Activated CD4-positive, CD25-positive, alpha-beta regulatory T cell treated with anti-CD3 and anti-CD28 coated beads, Interleukin-2, amount 50 U/mL, for 72 hours (primary cell): Measurements from ENCODE around the gene SGMS1.
"Not testable (repeated sequence)": the region's sequence is repeated elsewhere in the genome, so short reads cannot be mapped to it uniquely, and the experiment has no call there.

Source experiments
- DNase-seq: peaks from one replicate; pipeline ENCODE4 v3.0.0; 2021

SGMS1 gene

GRCh38 chr10:50554376-50554994, 69.3 kb downstream of the SGMS1 start:
- DNase-seq: no peak

DNA sequence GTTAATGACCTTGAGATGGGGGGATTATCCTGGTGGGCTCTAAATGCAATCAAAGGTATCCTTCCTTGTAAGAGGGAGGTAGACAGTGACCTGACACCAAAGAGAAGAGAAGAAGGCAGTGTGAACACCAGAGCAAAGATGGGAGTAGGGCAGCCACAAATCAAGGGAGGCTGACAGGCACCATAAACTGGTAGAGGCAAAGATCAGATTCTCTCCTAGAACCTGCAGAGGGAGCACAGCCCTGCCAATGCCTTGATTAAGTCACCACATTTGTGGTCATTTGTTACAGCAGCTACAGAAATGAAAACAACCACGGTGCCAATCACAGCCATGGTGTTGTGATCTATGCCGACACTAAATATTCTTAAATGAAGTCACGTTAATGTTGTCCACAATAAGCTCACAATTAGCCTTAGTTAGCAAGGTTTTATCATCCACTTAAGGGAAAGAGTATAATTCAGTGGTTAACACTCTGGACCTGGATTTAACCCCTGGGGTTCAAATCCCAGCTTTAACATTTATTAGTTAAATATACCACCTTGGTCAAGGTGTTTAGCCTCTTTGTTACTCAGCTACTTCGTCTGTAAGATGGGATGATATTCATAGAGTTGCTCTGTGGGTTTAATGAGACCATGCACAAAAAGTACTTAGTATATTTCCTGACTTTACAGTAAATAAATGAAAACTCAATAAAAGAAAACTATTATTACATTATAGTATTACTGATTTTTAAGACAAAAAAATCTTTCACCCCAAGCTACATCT, 70.8 kb downstream of the SGMS1 start:
- DNase-seq: no peak

DNA sequence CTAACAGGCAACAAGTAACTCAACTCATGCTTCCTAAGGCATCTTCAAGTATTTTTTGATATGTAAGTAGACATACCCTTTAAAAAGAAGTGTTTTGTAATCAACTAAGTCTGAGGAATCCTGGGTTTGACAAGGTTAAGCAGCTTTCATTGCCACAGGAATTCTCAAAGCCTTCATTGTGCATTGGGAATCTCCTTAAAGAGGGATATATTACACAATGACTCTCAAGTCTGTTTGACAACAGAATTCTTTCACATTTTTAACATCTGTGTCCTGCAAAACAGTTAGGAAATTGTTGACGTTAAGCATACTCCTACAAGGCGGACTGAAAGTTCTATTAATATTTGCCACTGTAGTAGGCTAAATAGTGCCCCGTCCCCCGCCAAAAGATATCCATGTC, 71.4 kb downstream of the SGMS1 start:
- no peak for DNase-seq

DNA sequence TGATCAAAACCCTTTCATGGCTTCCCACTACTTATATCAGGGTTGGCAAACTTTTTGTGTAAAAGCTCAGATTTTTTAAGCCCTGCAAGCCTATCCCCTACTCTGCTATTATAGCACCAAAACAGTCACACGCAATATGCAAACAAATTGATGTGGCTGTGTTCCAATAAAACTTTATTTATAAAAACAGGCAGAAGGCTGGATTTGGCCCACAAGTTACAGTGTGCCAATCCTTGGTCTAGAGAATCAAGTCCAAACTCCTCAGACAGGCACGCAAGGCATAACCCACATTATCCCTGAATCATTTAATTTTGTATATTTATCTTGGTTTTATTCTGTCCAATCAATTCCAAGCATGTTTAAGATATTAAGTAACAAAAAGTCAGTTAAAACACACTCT, 71.9 kb downstream of the SGMS1 start:
- no peak for DNase-seq

- no peak for DNase-seq
These were observed 73.4 kb downstream of the SGMS1 start for GRCh38 chr10:50550291-50550839.

DNA sequence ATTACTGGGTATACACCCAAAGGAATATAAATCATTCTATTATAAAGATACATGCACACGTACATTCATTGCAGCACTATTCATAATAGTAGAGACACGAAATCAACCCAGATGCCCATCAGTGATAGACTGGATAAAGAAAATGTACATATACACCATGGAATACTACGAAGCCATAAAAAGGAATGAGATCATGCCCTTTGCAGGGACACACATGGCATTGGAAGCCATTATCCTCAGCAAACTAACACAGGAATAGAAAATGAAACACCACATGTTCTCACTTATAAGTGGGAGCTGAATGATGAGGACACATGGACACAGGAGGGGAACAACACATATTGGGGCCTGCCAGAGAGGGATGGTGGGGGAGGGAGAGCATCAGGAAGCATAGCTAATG, 74.6 kb downstream of the SGMS1 start:
- DNase-seq: not testable (repeated sequence)

DNA sequence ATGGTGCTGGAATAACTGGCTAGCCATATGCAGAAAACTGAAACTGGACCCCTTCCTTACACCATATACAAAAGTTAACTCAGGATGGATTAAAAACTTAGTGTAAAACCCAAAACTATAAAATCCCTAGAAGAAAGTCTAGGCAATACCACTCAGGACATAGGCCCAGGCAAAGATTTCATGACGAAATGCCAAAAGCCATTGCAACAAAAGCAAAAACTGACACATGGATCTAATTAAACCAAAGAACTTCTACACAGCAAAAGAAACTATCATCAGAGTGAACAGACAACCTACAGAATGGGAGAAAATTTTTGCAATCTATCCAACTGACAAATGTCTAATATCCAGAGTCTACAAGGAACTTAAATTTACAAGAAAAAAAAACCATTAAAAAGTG, 75.3 kb downstream of the SGMS1 start:
- not testable (repeated sequence) for DNase-seq

- DNase-seq: not testable (repeated sequence)
These were observed 77.5 kb downstream of the SGMS1 start for GRCh38 chr10:50546287-50546686.

GRCh38 chr10:50545846-50546245, 77.9 kb downstream of the SGMS1 start:
- no peak for DNase-seq

DNA sequence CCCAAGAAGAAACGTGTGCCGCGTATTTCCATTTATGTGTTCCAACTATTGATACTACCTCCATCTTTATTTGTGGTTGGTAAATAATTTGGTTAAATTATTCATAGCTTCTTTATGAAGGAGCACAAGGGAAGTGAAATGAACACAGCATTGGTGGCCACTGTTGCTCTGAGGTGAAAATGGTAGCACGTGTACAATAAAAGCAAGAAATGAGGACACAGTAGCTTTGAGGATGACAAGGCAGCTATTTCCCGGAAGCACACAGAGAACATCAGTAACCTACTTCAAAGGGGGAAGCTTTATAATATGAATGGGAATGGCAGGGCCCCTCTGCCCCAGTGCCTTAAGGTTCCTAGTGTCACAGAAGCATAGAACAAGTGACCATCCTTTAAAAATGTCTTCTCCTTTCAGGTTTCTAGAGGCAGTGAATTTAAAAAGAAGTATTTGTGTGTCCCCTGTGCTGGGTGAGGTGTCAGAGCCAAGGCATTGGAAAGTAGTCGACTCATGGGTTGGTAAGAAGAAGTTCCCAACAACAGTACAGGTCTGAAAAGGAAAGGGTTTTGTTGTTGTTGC, 78.8 kb downstream of the SGMS1 start:
- DNase-seq: no peak

GRCh38 chr10:50544095-50544856, 79.5 kb downstream of the SGMS1 start:
- no peak for DNase-seq

DNA sequence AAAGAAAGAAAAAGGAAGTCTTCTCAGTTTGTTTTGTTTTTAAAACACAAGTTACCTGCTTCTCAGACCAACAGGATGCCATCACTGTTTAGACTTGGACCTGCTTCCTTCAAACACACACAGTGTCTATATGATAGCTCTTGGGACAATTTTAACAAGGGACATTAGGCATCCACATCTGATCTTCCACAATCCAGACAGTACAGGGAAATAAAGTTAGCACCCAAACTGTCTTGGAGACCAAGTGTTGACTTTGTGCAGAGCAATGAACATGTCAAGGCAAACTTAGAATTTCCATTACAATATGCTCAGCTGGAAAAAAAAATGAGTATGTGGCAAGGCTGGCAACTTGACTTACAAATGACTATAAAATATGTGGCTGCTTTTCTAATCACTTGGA, 80.9 kb downstream of the SGMS1 start:
- DNase-seq: no peak

- no peak for DNase-seq
These were observed 81.8 kb downstream of the SGMS1 start for GRCh38 chr10:50541921-50542320.

DNA sequence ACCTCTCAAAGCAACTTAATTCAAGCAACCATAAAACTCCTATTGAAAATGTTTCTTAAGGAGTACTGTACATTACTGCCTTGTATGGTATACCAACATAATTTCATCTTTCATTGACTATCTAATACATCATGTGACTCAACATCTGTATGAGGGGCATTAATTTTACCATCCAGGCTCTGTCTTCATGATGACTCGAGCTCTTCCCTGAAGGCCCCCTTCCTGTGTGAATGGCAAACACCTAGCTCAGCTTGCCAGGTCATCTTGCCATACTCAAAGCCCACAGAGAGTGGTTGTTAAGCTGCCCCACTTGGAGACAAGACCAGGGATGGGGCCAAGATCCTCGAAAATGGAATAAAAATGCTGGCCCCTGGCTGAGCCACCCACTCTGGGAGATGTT, 82.4 kb downstream of the SGMS1 start:
- no peak for DNase-seq

DNA sequence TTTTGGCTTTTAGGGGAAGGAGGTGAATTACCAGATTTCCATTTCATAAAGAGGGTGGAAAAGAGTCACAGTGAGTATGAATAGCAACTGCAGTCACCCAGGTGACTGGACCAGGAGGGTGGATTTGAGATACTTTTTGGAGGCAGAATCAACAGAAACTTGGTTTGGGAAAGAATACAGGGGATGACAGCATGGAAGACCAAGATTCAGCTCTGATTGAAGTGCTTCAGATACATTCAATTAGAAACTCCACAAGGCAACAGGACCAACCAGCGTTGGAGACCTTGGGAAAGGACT, 83.0 kb downstream of the SGMS1 start:
- DNase-seq: no peak

GRCh38 chr10:50540069-50540825, 83.5 kb downstream of the SGMS1 start:
- no peak for DNase-seq

GRCh38 chr10:50538555-50539398, 85.0 kb downstream of the SGMS1 start:
- DNase-seq: peak; percentile 32

DNA sequence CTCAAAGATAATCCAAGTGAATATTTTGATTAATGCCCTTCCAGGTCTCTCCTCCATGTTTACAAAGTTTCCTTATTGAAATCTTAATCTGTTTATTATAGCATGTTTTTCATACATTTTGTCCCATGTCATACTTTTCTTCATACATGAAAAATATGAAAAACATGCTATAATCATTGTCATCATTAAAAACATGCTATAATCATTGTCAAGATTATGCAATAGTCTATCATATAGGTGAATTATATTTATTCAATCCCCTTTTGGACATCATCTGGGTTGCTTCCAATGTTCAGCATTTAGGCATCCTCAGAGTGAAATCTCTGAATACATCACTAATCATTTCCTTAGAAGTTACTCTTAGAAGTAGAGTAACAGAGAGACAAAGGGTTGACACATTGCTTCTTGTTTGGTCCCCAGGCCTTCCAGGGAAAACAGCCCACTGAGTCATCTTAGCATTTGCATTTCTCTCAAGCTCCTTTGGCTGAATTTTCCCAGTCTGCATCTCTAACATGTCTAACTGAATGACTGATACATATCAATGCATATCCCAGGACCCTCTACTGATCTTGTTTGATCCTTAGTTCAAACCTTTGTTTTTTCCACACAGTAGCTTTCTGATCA, 87.0 kb downstream of the SGMS1 start:
- no peak for DNase-seq

DNA sequence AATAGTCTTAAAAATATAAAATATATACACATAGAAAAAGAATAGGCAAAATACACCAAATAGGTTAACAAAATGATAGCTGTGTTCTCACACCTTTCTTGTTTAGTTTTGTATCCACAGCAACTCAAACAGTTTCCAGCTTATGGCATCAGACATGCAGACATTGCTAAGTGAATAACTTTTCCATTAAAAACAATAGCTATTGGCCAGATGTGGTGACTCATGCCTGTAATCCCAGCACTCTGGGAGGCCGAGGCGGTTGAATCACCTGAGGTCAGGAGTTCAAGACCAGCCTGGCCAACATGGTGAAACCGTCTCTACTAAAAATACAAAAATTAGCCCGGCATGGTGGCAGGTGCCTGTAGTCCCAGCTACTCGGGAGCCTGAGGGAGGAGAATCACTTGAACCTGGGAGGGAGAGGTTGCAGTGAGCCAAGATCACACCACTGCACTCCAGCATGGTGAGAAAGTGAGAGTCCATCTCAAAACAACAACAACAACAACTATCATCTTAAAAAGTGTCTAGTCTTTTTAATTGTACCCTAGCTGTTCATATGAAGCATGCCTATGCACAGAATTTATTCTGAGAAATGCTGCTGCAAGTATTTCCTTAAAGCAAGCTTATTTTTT, 88.9 kb downstream of the SGMS1 start:
- DNase-seq: not testable (repeated sequence)

DNA sequence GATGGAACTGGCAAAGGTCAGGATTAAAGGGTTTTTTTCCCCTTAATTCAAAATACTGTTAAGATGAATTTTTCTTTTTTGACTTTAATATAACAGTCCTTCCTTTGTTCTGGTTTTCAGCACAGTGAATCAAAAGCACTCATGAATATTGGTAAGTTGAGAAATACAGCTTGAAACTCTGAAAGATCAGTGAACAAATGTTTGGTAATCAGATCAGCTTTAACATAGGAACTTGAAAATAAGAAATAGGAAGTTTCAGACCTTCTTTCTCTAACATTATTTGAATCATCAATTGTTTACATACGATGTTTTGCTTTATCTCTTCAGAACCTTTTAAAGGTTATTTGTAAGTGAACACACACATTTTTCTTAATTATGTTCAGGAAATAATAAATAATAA, 90.5 kb downstream of the SGMS1 start:
- no peak for DNase-seq
